ENCODE measurements around the gene R3HDM2.

R3HDM2 gene

GRCh38 chr12:57332646-57333312 lies 98.1 kb downstream of the R3HDM2 start:
- intact Hi-C loops (cut with DNase I; ENCODE audit: low total_unique reads), result no loop called here
- no peak for TF ChIP-seq CTCF (IDR thresholded peaks at IDR 0.05)
- no peak overlapping the region for H3K27ac ChIP-seq
- H3K4me1 ChIP-seq, result peaks cover 0 to 7% (median 0%) of the 10 kb centered on the region in 4 donors
- H3K27me3 ChIP-seq, result no peaks in the 10 kb centered on the region
- H3K4me3 ChIP-seq, result no peak overlapping the region
- H3K9me3 ChIP-seq, result no peaks in the 10 kb centered on the region
- H3K36me3 ChIP-seq, result peaks cover 0 to 6% (median 5%) of the 10 kb centered on the region in 3 donors
- DNase-seq, result no peak

GRCh38 chr12:57330992-57331391 lies 99.9 kb downstream of the R3HDM2 start:
- DNase-seq, result no peak

GRCh38 chr12:57329219-57329618 lies 101.6 kb downstream of the R3HDM2 start:
- no peak for TF ChIP-seq CTCF (IDR thresholded peaks at IDR 0.05)
- no peak overlapping the region for H3K27ac ChIP-seq
- H3K9me3 ChIP-seq, result no peaks in the 10 kb centered on the region
- H3K36me3 ChIP-seq, result peaks cover 0 to 6% (median 5%) of the 10 kb centered on the region in 3 donors
- intact Hi-C loops (cut with DNase I; ENCODE audit: low total_unique reads), result no loop called here
- DNase-seq, result no peak
- no peaks in the 10 kb centered on the region for H3K27me3 ChIP-seq
- peaks cover 0 to 7% (median 0%) of the 10 kb centered on the region in 4 donors for H3K4me1 ChIP-seq
- H3K4me3 ChIP-seq, result no peak overlapping the region

More at GRCh38 chr12:57330992-57331391, 99.9 kb downstream of the R3HDM2 start:
- Histone ChIP-seq H3K4me3 (no peak overlapping the region), H3K4me1 (peaks cover 0 to 7% (median 0%) of the 10 kb centered on the region in 4 donors), H3K27me3 (no peaks in the 10 kb centered on the region), H3K36me3 (peaks cover 0 to 6% (median 5%) of the 10 kb centered on the region in 3 donors), H3K9me3 (no peaks in the 10 kb centered on the region), H3K27ac (no peak overlapping the region)
- intact Hi-C loops (cut with DNase I; ENCODE audit: low total_unique reads), result no loop called here
- no peak for TF ChIP-seq CTCF (IDR thresholded peaks at IDR 0.05)

- Histone ChIP-seq H3K4me3 (no peak overlapping the region), H3K9me3 (no peaks in the 10 kb centered on the region), H3K4me1 (no peaks in the 10 kb centered on the region), H3K27ac (no peak overlapping the region), H3K27me3 (no peaks in the 10 kb centered on the region), H3K36me3 (no peaks in the 10 kb centered on the region)
- intact Hi-C loops (cut with DNase I; ENCODE audit: low total_unique reads), result no loop called here
- TF ChIP-seq CTCF (IDR thresholded peaks at IDR 0.05), result no peak
- no peak for DNase-seq
These were observed 105.4 kb downstream of the R3HDM2 start for GRCh38 chr12:57325395-57325794.

- intact Hi-C loops (cut with DNase I; ENCODE audit: low total_unique reads), result no loop called here
- TF ChIP-seq CTCF (IDR thresholded peaks at IDR 0.05), result no peak
- no peaks in the 10 kb centered on the region for H3K9me3 ChIP-seq
- no peaks in the 10 kb centered on the region for H3K36me3 ChIP-seq
- peaks cover 0 to 5% (median 0%) of the 10 kb centered on the region in 4 donors for H3K4me1 ChIP-seq
- no peaks in the 10 kb centered on the region for H3K27me3 ChIP-seq
- DNase-seq, result no peak
- H3K27ac ChIP-seq, result no peak overlapping the region
- H3K4me3 ChIP-seq, result no peak overlapping the region
These were observed 107.4 kb downstream of the R3HDM2 start for GRCh38 chr12:57323416-57323815.

Measured in tibial artery (tissue), 4 donors.